Right ventricle myocardium superior (tissue), 1 donor: Measurements from ENCODE around the gene MACROH2A2. TPM values are rescaled to one million over a fixed set of nuclear protein-coding genes. Genes with fewer than 3 reads are reported as not detected.
"Not testable (repeated sequence)": the region's sequence is repeated elsewhere in the genome, so short reads cannot be mapped to it uniquely, and the experiment has no call there.

Source experiments
- ATAC-seq: fragments of 200-7000 bp; cut with Tn5 transposase; one replicate; pipeline ENCODE4 v1.9.1; 2020; ENCODE audit warnings: mild to moderate bottlenecking; ENCODE audit not compliant: poor library complexity
- DNase-seq: peaks from one replicate; pipeline ENCODE4 v3.0.0-alpha.2; 2020
- intact Hi-C: fragments of 100-400 bp; cut with DNase I; formaldehyde crosslinking; loops from one replicate; pipeline ENCODE4 v1.11.2; 2022
- total RNA-seq: library from RNA; stranded (reverse); fragmentation: NEBNext Ultra II Directional; extraction: Animal tissue kit (Norgen Biotek cat#: 25700); gene quantifications from one replicate; pipeline ENCODE4 v1.2.1, GENCODE V29; 2021
- donor health status: DM: no; HTN: yes; CAD: no; lungs with severe emphysema.

MACROH2A2 gene
- total RNA-seq, 1 donor from 2014 or later = 13.2 TPM

GRCh38 chr10:70094250-70094649 is 41.6 kb downstream of the MACROH2A2 start:
- intact Hi-C loops = no loop called here
- DNase-seq = no peak
- no peak for ATAC-seq

GRCh38 chr10:70096016-70096704 is 43.5 kb downstream of the MACROH2A2 start:
- DNase-seq (no peak), ATAC-seq (no peak)
- intact Hi-C loops = no loop called here

GRCh38 chr10:70096705-70097420 is 44.2 kb downstream of the MACROH2A2 start:
- ATAC-seq = no peak
- intact Hi-C loops = no loop called here
- no peak for DNase-seq

GRCh38 chr10:70097459-70097858 is 44.8 kb downstream of the MACROH2A2 start:
- ATAC-seq (no peak), DNase-seq (no peak)
- intact Hi-C loops = no loop called here

GRCh38 chr10:70098271-70098670 is 45.6 kb downstream of the MACROH2A2 start:
- no peak for ATAC-seq
- intact Hi-C loops = no loop called here
- no peak for DNase-seq

- DNase-seq, ATAC-seq, intact Hi-C loops: not testable (repeated sequence)
Measured at GRCh38 chr10:70101068-70101562, 48.5 kb downstream of the MACROH2A2 start.

- ATAC-seq (no peak), DNase-seq (no peak)
- intact Hi-C loops = no loop called here
Measured at GRCh38 chr10:70101668-70102067, 49.0 kb downstream of the MACROH2A2 start.

GRCh38 chr10:70106958-70107791 is 54.5 kb downstream of the MACROH2A2 start:
- DNase-seq = no peak
- intact Hi-C loops = no loop called here
- ATAC-seq = no peak

- intact Hi-C loops = no loop called here
- ATAC-seq (no peak), DNase-seq (no peak)
Measured at GRCh38 chr10:70109064-70109729, 56.6 kb downstream of the MACROH2A2 start.

- DNase-seq = no peak
- intact Hi-C loops = no loop called here
- no peak for ATAC-seq
Measured at GRCh38 chr10:70111496-70111895, 58.9 kb downstream of the MACROH2A2 start.

- no peak for ATAC-seq
- no peak for DNase-seq
- intact Hi-C loops = no loop called here
Measured at GRCh38 chr10:70112071-70112470, 59.4 kb downstream of the MACROH2A2 start.

GRCh38 chr10:70114902-70115301 is 62.3 kb downstream of the MACROH2A2 start:
- intact Hi-C loops = no loop called here
- ATAC-seq (no peak), DNase-seq (no peak)

GRCh38 chr10:70115948-70116682 is 63.5 kb downstream of the MACROH2A2 start:
- peak; percentile 60 for DNase-seq
- intact Hi-C loops = no loop called here

GRCh38 chr10:70117646-70118045 is 65.0 kb downstream of the MACROH2A2 start:
- DNase-seq (no peak), ATAC-seq (no peak)
- intact Hi-C loops = no loop called here

More at GRCh38 chr10:70115948-70116682, 63.5 kb downstream of the MACROH2A2 start:
- ATAC-seq = peak; percentile 70

GRCh38 chr10:70118196-70118595 is 65.5 kb downstream of the MACROH2A2 start:
- ATAC-seq = no peak
- intact Hi-C loops = no loop called here

GRCh38 chr10:70119197-70119596 is 66.6 kb downstream of the MACROH2A2 start:
- intact Hi-C loops = no loop called here
- ATAC-seq (no peak), DNase-seq (no peak)

More at GRCh38 chr10:70118196-70118595, 65.5 kb downstream of the MACROH2A2 start:
- DNase-seq = no peak

- DNase-seq (peak; percentile 58), ATAC-seq (peak; percentile 60)
- intact Hi-C loops = no loop called here
Measured at GRCh38 chr10:70119623-70120022, 67.0 kb downstream of the MACROH2A2 start.

GRCh38 chr10:70120417-70120816 is 67.8 kb downstream of the MACROH2A2 start:
- intact Hi-C loops = no loop called here
- DNase-seq (no peak), ATAC-seq (no peak)
